Inflammatory macrophage (primary cell): ENCODE results near the gene OXTR.

Experiments used
- DNase-seq, 2 donors: peaks; one replicate each; pipeline ENCODE4 v3.0.0-alpha.2; 2020 to 2022

Gene OXTR

GRCh38 chr3:8709801-8710507, 59.5 kb downstream of the OXTR start:
- no peak for DNase-seq

- no peak for DNase-seq
These were observed 60.1 kb downstream of the OXTR start for GRCh38 chr3:8709287-8709686.

GRCh38 chr3:8705575-8705974, 63.8 kb downstream of the OXTR start:
- no peak for DNase-seq

- no peak for DNase-seq
These were observed 66.9 kb downstream of the OXTR start for GRCh38 chr3:8702560-8702959.
